ENCODE results near the gene ZNF563.
"Not testable (repeated sequence)": the region's sequence is repeated elsewhere in the genome, so short reads cannot be mapped to it uniquely, and the experiment has no call there.

Gene ZNF563

DNA sequence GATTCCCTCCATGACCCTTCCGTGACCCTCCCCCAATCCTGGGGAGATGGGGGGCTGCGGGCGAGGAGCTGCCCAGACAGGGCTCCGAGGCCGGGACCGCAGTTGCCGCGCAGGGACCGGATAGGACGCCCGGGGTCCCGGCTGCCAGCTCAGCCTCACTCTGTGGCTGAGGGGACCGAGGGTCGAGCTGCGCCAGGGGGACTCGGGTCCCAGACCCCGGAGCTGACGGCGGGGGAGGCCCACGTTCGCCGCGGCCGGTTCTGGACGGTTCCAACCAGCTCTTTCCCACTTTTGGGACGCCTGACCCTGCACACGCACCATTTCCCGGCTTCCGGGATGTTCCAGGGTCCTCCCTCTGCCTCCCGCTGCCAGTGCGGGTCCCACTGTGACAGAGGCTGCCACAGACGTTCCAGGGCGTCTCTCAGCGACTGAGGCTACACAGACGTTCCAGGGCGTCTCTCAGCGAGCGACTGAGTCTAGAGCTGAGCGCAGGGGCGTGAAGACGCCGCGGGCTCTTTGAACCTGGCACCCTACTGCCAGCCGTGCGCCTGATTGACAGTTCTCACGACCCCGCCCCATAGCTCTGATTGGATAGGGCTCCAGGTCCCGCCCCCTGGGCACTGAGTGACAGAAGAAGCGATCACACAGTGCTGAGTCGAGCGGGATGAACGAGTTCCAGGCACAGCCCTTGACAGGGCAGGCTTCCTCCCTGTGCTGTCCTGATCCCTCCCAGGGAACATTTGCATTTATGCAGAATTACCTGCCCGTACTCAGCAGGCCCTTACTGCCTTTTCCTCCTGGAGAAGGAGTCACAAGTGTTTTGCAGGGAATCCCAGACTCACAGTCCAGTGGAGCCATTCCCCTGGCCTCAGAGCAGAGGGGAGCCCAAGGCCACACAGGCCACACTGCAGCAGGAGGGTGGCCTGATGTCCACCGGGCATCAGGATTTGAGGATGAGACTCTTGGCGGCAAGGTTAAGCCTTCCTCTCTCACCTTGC lies at the start of gene ZNF563:
TSS of gene ZNF563 (minus strand) at position 472 of the 998 bp plus-strand sequence. CDS start at position 321, 151 bp downstream.
- H3K4me3 ChIP-seq: peak within 1 kb of the TSS; percentile 67 to 89 (median 79)
- H3K27ac ChIP-seq: peak within 1 kb of the TSS; percentile 62 to 98 (median 95)

DNA sequence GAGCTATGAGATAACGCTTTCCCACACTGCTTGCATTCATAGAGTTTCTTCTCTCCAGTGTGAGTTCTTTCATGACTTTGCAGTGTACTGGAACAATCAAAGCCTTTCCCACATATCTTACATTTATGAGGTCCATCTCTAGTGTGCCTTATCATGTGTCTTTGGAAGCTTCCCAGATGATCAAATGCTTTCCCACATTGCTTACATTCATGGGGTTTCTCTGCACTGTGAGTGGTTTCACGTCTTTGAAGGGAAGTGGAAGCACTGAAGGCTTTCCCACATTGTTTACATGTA lies 47.0 kb upstream of the ZNF563 start:
- Histone ChIP-seq H3K27ac (no peak overlapping the region), H3K4me3 (no peak overlapping the region)

DNA sequence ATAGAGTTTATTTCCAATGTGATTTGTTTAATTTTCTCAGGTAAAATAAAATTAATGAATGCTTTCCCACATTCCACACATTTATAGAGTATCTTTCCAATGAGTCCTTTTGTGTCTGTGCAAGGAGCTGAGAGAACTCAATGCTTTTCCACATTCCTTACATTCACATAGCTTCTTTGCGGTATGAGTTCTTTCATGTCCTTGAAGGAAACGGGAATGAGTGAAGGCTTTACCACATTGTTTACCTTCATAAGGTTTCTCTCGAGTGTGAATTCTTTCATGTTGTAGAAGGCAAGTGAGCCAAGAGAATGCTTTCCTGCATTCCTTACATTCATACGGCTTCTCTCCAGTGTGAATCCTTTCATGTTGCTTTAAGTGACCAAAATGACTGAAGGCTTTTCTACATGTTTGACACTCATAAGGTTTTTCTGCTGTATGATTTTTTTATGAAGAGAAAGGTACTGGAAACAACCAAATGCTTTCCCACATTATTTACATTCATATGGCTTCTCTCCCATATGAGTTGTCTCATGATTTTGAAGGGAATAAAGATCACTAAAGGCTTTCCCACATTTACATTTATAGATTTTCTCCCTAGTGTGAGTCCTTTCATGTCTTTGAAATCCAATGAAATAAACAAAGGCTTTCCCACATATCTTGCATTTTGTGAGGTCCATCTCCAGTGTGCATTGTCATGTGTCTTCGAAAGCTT lies 46.5 kb upstream of the ZNF563 start:
- Histone ChIP-seq H3K4me3 (no peak overlapping the region), H3K27ac (no peak overlapping the region)

DNA sequence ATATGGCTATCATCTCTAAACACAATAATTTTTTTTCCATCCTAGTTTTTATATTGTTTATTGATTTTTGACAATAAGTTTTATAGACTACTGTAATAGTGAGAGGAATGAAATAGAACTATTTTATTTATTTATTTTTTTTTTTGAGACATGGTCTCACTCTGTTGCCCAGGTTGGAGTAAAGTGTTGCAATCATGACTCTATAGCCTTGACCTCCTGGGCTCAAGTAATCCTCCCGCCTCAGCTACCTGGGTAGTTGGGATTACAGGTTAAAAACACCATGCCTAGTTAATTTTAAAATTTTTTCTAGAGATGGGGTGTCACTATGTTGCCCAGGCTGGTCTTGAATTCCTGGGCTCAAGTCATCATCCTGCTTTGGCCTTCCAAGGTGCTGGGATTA lies 40.6 kb upstream of the ZNF563 start:
- no peak overlapping the region for H3K27ac ChIP-seq

DNA sequence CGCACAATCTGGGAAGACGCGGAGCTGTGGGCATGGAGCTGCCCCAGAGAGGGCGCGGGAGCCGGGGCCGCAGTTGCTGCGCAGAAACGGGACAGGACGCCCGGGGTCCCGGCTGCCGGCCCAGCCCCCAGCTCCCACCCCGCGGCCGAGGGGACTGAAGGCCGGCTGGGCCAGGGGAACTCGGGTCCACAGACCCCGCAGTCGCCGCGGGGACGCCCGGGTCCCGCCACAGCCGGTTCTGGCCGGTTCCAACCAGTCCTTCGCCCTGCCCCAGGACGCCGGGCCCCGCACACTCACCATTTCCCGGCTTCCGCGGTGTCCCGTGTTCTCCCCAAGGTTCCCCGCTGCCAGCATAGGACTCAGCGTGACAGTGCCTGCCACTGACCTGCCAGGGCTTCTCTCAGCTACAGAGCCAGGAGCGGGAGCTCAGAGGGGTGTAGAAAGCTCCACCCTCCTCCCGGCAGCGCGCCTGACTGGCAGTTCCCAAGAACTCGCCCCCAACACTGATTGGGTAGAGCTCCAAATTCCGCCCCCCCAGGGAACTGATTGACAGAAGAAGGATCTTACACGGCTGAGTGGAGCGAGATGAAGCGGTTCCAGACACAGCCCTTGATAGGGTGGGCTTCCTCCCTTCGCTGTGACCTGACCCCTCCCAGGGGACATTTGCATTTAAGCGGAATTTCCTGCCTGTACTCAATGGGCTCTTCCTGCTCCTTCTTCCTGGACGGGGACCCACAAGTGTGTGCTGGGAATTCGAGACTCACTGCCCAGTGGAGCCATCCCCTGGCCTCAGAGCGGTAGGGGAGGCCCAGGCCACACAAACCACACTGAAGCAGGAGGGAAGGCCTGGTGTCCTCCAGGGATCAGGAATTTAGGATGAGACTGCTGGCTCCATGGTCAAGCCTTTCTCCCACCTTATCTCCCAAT lies 32.1 kb upstream of the ZNF563 start, which contains the start of gene ZNF442:
TSS of gene ZNF442 (minus strand) at position 448 of the 927 bp plus-strand sequence. CDS start 2,052 bp downstream, outside the sequence.
- Histone ChIP-seq H3K27ac (peak within 1 kb of the TSS; percentile 38 to 96 (median 84)), H3K4me3 (peak within 1 kb of the TSS; percentile 73 to 98 (median 85))

More for the DNA sequence above, 40.6 kb upstream of the ZNF563 start:
- H3K4me3 ChIP-seq: no peak overlapping the region

DNA sequence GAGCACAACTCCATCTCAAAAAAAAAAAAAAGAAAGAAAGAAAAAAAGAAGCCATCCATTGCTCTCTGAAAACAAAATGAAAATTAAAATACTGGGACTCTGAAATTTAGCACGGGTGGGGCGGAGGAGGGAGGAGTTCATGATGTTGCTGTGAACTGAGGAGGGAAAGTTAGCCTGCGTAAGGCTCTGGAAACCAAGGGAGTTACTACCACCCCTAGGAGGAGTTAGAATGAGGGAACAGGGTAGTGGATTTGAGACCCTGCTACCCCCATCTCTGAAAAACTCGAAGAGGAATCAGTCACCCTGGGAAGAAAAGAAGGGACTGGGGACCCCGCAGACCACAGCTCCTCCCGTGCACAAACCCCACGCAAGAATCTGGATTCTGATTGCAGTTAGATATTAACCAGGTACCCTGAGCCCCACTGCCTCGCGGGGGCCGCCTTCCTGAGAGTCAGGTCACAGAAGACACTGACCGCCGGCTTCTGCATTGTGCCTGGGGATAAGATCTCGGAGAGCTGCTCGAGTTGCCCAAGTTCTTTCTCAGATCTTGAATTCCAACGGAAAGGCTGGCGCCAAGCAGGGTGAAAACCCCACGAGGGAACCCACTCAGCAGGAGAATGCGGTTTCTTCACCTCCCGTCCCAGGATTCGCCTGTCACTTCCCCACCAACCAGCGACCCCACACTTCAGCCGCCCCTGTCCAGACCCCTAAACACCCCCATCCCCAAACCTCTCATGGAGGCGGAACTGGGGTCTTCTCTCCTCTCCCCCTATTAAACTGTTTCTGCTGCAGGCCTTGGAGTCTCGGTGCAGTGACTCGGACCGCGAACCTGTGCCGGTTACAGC lies 31.2 kb upstream of the ZNF563 start:
- H3K27ac ChIP-seq: peak overlapping the region; percentile 38 to 96 (median 84)

DNA sequence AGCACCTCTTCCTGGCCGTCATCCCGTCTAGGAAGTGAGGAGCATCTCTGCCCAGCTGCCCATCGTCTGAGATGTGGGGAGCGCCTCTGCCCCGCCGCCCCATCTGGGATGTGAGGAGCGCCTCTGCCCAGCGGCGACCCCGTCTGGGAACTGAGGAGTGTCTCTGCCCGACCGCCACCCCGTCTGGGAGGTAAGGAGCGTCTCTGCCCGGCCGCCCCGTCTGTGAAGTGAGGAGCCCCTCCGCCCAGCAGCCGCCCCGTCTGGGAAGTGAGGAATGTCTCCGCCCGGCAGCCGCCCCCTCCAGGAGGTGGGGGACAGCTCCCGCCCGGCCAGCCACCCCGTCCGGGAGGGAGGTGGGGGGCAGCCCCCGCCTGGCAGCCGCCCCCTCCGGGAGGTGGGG lies 28.8 kb upstream of the ZNF563 start:
- H3K4me3 ChIP-seq, H3K27ac ChIP-seq: not testable (repeated sequence)

More for the DNA sequence above, 31.2 kb upstream of the ZNF563 start:
- peak overlapping the region; percentile 73 to 98 (median 85) for H3K4me3 ChIP-seq

DNA sequence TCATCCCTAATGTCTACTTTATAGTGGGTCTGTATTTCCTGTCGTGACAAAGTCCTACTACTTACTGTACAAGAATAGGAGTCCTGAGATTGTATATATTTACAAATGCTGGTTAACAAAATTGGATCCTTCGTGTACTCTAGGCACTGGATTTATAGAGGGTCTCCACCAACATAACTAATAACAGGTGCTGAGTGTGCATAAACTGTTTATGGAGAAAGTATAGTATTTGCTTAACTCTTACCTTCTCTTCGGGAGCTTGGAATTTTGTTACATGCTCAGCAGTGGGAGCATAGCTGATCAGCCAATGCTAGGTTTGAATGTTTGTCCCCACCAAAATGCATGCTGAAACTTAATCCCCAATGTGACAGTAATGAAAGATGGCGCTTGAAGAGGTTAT lies 19.9 kb upstream of the ZNF563 start:
- Histone ChIP-seq H3K4me3 (no peak overlapping the region), H3K27ac (no peak overlapping the region)

DNA sequence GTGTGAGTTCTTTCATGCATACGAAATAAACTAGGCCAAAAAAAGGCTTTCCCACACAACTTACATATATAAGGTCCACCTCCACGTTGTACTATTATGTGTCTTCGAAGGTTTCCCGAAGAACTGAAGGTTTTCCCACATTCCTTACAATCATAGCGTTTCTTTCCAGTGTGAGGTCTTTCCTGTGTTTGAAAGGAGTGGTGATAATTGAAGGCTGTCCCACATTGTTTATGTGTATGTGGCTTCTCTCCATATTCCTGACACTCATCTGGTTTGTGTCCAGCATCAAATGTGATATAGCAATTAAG lies 17.4 kb upstream of the ZNF563 start:
- H3K27ac ChIP-seq: no peak overlapping the region
- H3K4me3 ChIP-seq: no peak overlapping the region

DNA sequence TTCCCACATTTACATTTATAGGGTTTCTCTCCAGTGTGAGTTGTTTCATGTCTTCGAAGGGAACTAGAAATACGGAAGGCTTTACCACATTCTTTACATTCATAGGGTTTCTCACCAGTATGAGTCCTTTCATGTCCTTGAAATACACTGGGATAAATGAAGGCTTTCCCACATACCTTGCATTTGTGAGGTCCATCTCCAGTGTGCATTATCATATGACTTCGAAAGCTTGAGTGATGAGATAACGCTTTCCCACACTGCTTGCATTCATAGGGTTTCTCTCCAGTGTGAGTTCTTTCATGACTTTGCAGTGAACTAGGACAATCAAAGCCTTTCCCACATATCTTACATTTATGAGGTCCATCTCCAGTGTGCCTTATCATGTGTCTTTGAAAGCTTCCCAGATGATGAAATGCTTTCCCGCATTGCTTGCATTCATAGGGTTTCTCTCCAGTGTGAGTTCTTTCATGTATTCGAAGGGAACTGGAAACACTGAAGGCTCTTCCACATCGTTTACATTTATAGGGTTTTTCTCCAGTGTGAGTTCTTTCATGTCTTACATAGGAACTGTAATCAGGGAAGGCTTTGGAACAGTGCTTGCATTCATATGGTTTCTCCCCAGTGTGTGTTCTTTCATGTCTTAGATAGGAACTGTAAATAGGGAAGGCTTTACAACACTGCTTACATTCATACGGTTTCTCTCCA lies 16.9 kb upstream of the ZNF563 start:
- H3K27ac ChIP-seq: no peak overlapping the region
- H3K4me3 ChIP-seq: no peak overlapping the region

DNA sequence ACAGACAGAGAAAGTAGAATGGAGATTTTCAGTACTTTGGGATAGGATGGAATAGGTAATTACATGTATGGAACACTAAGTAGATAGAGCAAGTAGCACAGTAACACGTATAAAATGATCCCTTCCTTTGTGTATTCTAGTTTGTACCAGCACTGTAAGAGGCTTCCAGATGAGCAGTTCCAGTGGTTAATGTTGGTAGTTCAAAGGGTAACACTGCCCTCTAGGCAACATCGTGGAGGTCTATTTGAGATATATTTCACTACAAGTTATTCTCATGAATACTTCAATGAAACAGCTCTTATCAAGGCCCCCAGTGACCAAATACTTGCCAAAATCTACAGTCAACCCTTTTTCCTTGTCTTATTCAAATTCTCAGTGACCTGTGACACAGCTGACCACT lies 13.5 kb upstream of the ZNF563 start:
- Histone ChIP-seq H3K27ac (no peak overlapping the region), H3K4me3 (no peak overlapping the region)

DNA sequence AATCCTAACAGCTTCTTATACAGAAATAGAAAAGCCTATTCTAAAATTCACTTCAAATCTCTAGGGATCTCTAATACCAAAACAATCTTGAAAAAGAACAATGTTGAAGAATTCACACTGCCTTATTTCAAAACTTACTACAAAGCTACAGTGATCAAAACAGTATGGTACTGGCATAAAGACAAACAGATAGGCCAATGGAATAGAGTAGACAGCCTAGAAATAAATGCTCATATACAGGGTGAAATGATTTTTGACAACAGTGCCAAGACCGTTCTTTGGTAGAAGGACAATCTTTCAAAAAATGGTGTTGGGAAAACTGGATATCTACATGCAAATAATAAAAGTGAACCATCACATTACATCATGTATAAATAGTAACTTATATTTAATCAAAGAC lies 11.8 kb upstream of the ZNF563 start:
- H3K4me3 ChIP-seq: no peak overlapping the region
- H3K27ac ChIP-seq: no peak overlapping the region

DNA sequence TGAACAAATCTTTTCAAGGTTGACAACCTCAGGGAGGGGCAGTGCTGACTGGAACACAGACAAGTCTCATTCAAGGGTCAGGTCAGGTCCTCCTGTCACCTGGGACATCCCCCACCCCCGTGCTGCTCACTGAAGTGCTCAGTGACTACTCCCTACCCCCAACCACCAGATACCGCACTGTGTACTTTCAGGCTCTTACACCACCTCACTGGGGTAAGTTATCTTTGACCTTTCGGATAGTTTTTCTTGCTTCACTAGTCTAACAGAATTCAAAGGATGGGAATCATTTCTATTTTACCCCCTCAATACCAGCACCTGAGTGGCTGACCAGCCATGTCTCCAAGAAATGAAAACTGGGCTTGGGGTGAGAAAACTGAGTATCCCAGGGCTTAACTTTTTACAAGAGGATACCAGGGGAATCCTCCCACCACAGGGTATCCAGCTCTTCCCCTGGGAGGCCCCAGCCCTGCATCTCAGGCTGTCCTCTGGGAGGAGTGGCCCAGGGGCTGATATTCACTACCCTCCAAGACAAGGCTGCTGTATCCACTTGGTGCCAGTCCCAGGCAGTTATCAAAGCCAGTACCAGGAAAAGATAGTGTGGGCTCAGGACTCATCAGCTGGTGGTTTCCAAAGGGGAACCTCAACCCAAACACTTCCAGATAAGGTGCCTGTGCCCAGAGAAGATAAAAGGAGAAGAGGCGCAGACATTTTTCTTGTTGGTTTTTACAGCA lies 2.1 kb downstream of the ZNF563 start:
- H3K4me3 ChIP-seq: no peak overlapping the region
- peak overlapping the region in 4 of 21 experiments; percentile 6 to 98 (median 26) for H3K27ac ChIP-seq

DNA sequence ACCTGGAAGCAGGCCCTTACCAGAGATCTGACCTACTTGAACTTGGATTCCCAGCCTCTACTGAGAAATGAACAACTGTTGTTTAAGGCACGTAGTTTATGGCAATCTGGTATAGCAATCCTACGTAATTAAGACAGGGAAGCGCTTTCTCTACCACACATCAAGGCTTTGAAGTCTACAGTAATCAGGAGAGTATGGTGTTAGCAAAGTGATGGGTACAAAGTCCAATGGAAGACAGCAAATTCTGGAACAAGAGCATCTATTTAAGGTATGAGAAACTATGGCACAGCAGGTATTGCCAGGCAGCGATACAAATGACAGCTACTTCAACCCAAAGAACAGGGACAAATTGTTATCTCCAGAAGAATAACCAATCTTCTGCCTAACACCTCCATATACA lies 3.1 kb downstream of the ZNF563 start:
- Histone ChIP-seq H3K4me3 (no peak overlapping the region), H3K27ac (no peak overlapping the region)

DNA sequence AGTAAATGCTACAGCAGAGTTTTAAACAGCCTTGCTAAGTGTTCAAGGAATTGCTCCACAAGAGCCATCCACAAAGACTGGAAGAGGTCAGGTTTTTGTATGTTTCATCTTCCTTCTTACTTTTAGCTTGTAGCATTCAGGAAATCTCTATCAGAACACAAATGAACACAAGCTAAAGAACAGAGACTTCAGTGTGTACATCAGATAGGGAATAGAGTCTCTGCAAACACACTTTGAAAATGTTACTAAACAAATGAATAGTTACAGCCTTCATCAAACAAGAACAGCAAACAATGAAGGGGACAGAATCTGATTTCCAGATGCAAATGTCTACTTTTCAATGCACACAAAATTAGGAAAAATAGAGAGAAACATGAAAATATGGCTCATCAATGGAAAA lies 7.7 kb downstream of the ZNF563 start:
- Histone ChIP-seq H3K27ac (no peak overlapping the region), H3K4me3 (no peak overlapping the region)

DNA sequence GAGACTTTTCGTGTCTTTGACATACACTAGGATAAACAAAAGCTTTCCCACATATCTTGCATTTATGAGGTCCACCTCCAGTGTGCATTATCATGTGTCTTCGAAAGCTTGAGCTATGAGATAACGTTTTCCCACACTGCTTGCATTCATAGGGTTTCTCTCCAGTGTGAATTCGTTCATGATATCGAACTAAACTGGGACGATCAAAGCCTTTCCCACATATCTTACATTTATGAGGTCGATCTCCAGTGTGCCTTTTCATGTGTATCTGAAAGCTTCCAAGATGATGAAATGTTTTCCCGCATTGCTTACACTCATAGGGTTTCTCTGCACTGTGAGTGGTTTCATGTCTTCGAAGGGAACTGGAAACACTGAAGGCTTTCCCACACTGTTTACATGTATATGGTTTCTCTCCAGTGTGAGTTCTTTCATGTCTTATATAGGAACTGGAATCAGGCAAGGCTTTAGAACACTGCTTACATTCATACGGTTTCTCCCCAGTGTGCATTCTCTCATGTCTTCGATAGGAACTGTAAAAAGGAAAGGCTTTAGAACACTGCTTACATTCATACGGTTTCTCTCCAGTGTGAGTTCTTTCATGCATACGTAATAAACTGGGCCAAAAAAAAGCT lies 14.5 kb downstream of the ZNF563 start:
- H3K4me3 ChIP-seq: no peak overlapping the region

DNA sequence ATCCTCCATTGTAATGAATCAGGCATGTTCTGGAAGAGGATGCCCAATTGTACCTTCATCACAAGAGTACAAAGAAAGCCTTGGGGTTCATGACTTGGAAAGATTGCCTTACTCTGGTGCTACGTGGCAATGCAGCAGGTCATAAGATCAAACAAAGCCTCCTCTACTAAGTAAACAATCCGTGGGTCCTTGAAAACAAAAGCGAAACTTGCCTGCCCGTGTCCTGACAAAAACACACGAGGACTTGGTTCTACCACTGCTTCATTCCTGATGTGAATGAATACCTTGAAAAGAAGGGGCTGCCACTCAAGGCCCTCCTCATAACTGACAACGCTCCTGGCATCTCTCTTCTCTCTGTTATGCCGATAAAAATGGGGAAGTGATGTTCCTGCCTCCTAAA lies 18.9 kb downstream of the ZNF563 start:
- H3K27ac ChIP-seq: no peak overlapping the region
- H3K4me3 ChIP-seq: no peak overlapping the region

More for the DNA sequence above, 14.5 kb downstream of the ZNF563 start:
- no peak overlapping the region for H3K27ac ChIP-seq

Measured in skin epidermis (tissue), 12 donors.